Muscle layer of duodenum (tissue), 2 donors: ENCODE data around the gene GMNN.

Experiments used
- H3K27ac ChIP-seq: one replicate; pipeline ENCODE4 v1.7.0; 2013; ENCODE audit warnings: mild to moderate bottlenecking, low read length
- H3K27me3 ChIP-seq: one replicate; pipeline ENCODE4 v1.7.0; 2013; ENCODE audit warnings: low read depth, mild to moderate bottlenecking, control low read depth, low read length
- H3K36me3 ChIP-seq, 2 donors: one replicate each; pipeline ENCODE4 v1.7.0; 2013; ENCODE audit warnings: low read length in 2 of 2, control low read depth in 1 of 2, mild to moderate bottlenecking in 1 of 2; ENCODE audit not compliant: insufficient read depth in 2 of 2, control insufficient read depth in 1 of 2
- H3K4me1 ChIP-seq, 2 donors: one replicate each; pipeline ENCODE4 v1.7.0; 2013; ENCODE audit warnings: low read length in 2 of 2, mild to moderate bottlenecking in 2 of 2, control low read depth in 1 of 2, moderate library complexity in 1 of 2; ENCODE audit not compliant: insufficient read depth in 2 of 2, control insufficient read depth in 1 of 2
- H3K4me3 ChIP-seq, 2 donors: one replicate each; pipeline ENCODE4 v1.7.0; 2013; ENCODE audit warnings: low read length in 2 of 2, low read depth in 1 of 2, mild to moderate bottlenecking in 1 of 2
- H3K9me3 ChIP-seq, 2 donors: one replicate each; pipeline ENCODE4 v1.7.0; 2013; ENCODE audit warnings: low read length in 2 of 2, control low read depth in 1 of 2, mild to moderate bottlenecking in 1 of 2; ENCODE audit not compliant: control insufficient read depth in 1 of 2
- donor health status: healthy.

GMNN gene

GRCh38 chr6:24821860-24822444 lies 47.2 kb downstream of the GMNN start:
- no peaks in the 10 kb centered on the region for H3K4me1 ChIP-seq
- H3K4me3 ChIP-seq, result no peak overlapping the region
- no peaks in the 10 kb centered on the region for H3K36me3 ChIP-seq
- no peaks in the 10 kb centered on the region for H3K9me3 ChIP-seq
- no peaks in the 10 kb centered on the region for H3K27me3 ChIP-seq
- H3K27ac ChIP-seq, result no peak overlapping the region

- no peaks in the 10 kb centered on the region for H3K27me3 ChIP-seq
- no peak overlapping the region for H3K27ac ChIP-seq
- peaks cover 0 to 6% of the 10 kb centered on the region in 2 donors for H3K36me3 ChIP-seq
- no peaks in the 10 kb centered on the region for H3K9me3 ChIP-seq
- no peak overlapping the region for H3K4me3 ChIP-seq
- no peaks in the 10 kb centered on the region for H3K4me1 ChIP-seq
Observed at GRCh38 chr6:24822696-24823095, 48.0 kb downstream of the GMNN start.

DNA sequence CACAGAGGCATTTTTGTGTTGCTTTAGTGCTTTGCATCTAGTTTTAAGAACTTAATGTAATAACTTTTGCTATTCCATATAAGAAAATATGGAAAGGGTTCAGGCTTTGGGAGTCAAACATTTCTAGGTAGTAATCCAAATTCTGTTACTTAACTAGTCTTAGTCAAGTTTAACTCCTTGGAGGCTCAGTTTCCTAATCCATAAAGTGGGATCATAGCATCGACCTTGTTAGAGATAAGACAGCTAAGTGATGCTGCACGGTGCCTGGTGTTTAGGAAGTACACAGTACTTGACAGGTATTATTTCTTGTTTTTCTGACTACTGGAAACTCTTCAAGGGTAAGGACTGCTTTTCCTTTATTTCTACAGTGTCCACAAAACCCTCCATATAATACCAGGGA lies 48.4 kb downstream of the GMNN start:
- H3K9me3 ChIP-seq, result no peaks in the 10 kb centered on the region
- H3K4me3 ChIP-seq, result no peak overlapping the region
- H3K27me3 ChIP-seq, result no peaks in the 10 kb centered on the region
- no peak overlapping the region for H3K27ac ChIP-seq
- no peaks in the 10 kb centered on the region for H3K4me1 ChIP-seq
- peaks cover 0 to 9% of the 10 kb centered on the region in 2 donors for H3K36me3 ChIP-seq

DNA sequence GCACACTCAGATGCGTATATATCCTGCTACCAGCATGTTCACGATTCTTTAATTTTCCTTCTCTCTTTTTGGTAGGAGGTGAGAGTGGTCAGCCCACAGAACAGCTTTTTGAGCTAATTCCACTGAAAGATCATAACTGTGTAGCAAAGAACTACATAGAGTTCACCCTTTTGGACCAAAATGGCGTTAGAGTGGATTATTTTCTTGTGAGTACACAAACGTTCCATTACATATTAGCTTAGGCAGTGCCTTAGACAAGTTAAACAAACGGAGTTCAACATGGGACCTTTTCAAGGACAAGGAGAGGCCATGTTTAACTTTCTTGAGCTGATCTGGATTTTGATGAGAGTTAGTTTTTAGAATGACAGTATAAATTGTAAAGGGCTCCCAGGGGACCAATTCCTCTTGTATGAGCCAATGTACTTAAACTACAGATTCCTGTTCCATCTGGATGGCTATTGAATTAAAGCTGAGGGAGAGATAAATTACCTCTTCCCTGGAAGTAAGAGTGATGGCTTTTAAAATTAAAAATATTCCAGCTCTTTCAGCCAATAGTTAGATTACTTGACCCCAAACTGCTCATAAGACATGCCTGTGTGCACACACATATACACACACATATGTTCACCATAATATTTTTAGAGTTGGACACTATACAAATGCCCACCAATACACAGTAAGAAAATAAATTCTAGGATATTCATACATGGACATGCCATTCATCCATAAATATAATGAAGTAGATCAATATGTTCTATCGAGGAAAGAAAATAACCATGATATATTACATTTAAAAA lies 49.6 kb downstream of the GMNN start:
- H3K4me1 ChIP-seq, result no peaks in the 10 kb centered on the region
- H3K36me3 ChIP-seq, result peaks cover 0 to 10% of the 10 kb centered on the region in 2 donors
- H3K4me3 ChIP-seq, result no peak overlapping the region
- no peaks in the 10 kb centered on the region for H3K9me3 ChIP-seq
- no peak overlapping the region for H3K27ac ChIP-seq
- H3K27me3 ChIP-seq, result no peaks in the 10 kb centered on the region

GRCh38 chr6:24825130-24825630 lies 50.4 kb downstream of the GMNN start:
- no peaks in the 10 kb centered on the region for H3K4me1 ChIP-seq
- no peaks in the 10 kb centered on the region for H3K9me3 ChIP-seq
- no peaks in the 10 kb centered on the region for H3K27me3 ChIP-seq
- H3K36me3 ChIP-seq, result peaks cover 0 to 15% of the 10 kb centered on the region in 2 donors
- H3K4me3 ChIP-seq, result no peak overlapping the region
- H3K27ac ChIP-seq, result no peak overlapping the region

DNA sequence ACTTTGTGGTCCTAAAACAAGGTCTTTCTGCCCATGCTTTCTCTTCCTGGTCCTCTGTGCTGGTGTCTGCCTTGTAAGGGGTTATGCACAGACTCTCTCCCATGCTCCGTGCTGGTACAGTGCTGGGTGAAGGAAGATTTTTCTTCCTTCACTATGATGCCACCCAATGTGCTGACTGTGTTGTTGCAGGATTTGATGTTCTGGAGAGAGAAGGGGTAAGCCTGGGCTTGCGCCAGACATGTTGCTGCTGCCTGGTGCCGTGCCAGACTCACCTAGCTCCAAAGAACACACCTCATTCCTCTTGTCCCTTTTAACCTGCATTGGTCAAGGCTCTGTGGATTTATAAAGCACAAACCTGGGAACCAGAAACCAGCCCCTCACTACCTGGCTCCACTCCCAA lies 52.4 kb downstream of the GMNN start:
- Histone ChIP-seq H3K4me3 (no peak overlapping the region), H3K4me1 (no peaks in the 10 kb centered on the region), H3K27me3 (no peaks in the 10 kb centered on the region), H3K27ac (no peak overlapping the region), H3K9me3 (no peaks in the 10 kb centered on the region), H3K36me3 (peaks cover 0 to 23% of the 10 kb centered on the region in 2 donors)

- no peak overlapping the region for H3K27ac ChIP-seq
- H3K4me3 ChIP-seq, result no peak overlapping the region
- no peaks in the 10 kb centered on the region for H3K4me1 ChIP-seq
- H3K9me3 ChIP-seq, result no peaks in the 10 kb centered on the region
- peaks cover 0 to 28% of the 10 kb centered on the region in 2 donors for H3K36me3 ChIP-seq
- no peaks in the 10 kb centered on the region for H3K27me3 ChIP-seq
Observed at GRCh38 chr6:24827970-24828369, 53.2 kb downstream of the GMNN start.

DNA sequence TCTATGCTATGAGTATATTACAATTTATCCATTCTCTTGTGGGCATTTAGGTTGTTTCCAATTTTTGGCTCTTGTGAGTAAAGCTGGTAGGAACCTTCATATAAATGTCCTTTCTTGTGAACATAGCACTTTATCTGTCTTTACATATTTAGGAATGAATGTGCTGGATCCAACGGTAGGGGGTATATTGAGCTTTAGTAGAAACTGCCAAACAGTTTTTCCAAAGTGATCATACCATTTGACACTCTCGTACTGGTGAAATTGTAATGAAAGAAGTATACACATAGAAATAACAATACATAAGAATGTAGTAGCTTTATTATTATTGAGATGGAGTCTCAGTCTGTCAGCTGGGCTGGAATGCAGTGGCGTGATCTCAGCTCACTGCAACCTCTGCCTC lies 54.9 kb downstream of the GMNN start:
- Histone ChIP-seq H3K9me3 (no peaks in the 10 kb centered on the region), H3K4me1 (no peaks in the 10 kb centered on the region), H3K27me3 (no peaks in the 10 kb centered on the region), H3K27ac (no peak overlapping the region), H3K4me3 (no peak overlapping the region), H3K36me3 (peaks cover 0 to 28% of the 10 kb centered on the region in 2 donors)

- Histone ChIP-seq H3K4me3 (no peak overlapping the region), H3K4me1 (peaks cover 0 to 5% of the 10 kb centered on the region in 2 donors), H3K9me3 (no peaks in the 10 kb centered on the region), H3K36me3 (peaks cover 0 to 28% of the 10 kb centered on the region in 2 donors), H3K27ac (no peak overlapping the region), H3K27me3 (no peaks in the 10 kb centered on the region)
Observed at GRCh38 chr6:24831771-24832716, 57.3 kb downstream of the GMNN start.

DNA sequence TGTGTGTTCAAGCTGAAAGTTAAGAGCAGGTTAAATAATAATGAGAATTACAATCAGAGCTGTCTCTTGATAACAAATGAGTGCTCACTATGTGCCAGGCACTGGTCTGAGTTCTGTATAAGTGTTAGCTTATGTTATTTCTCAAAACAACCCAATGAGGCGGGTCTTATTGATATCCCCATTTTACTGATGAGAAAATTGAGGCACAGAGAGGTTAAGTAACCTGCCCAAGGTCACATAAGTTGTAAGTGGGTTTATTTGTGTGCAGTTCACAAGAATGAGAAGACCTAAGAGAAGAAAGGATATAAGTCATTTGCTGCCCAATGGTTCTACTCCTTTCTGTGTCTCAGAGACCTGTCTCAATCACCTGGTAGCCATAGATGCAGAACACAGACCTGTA lies 58.1 kb downstream of the GMNN start:
- Histone ChIP-seq H3K4me3 (no peak overlapping the region), H3K4me1 (peaks cover 0 to 5% of the 10 kb centered on the region in 2 donors), H3K36me3 (peaks cover 0 to 22% of the 10 kb centered on the region in 2 donors), H3K27me3 (no peaks in the 10 kb centered on the region), H3K27ac (no peak overlapping the region), H3K9me3 (no peaks in the 10 kb centered on the region)
